Measurements from ENCODE around the gene FUT7. TPM values are rescaled to one million over a fixed set of nuclear protein-coding genes. Genes with fewer than 3 reads are reported as not detected.

FUT7 gene
- total and polyA plus RNA-seq, 2 of the 13 experiments (the other 11 are each of a cell fraction or from before 2014, with no cell fraction given): 0.05 TPM; not detected in 1

- no peak for TF ChIP-seq HNF1A (IDR thresholded peaks at IDR 0.05; ENCODE audit: low read depth)
- no peak for TF ChIP-seq HNF1A (CRISPR knock-in tag; IDR thresholded peaks at IDR 0.05; ENCODE audit: borderline replicate concordance)
- no peak; the same call in none of the 2 replicates for TF ChIP-seq ZBTB7A (CRISPR knock-in tag; IDR thresholded peaks at IDR 0.05)
- no peak for TF ChIP-seq CENPX (CRISPR knock-in tag; IDR thresholded peaks at IDR 0.05)
- TF ChIP-seq ZNF362 (CRISPR knock-in tag; IDR thresholded peaks at IDR 0.05; ENCODE audit: borderline replicate concordance): peak; percentile 53; the same call in 1 of the 2 replicates
- TF ChIP-seq STAT6 (CRISPR knock-in tag; IDR thresholded peaks at IDR 0.05; ENCODE audit: borderline replicate concordance): no peak
- TF ChIP-seq AFF4 (CRISPR knock-in tag; IDR thresholded peaks at IDR 0.05): no peak
- no peak for TF ChIP-seq TERF1 (CRISPR knock-in tag; IDR thresholded peaks at IDR 0.05)
- no peak for TF ChIP-seq BRCA1 (CRISPR knock-in tag; IDR thresholded peaks at IDR 0.05)
- no peak for TF ChIP-seq ZNF460 (CRISPR knock-in tag; IDR thresholded peaks at IDR 0.05; ENCODE audit: borderline replicate concordance)
- peak; percentile 72; the same call in 1 of the 2 replicates for TF ChIP-seq ZSCAN31 (CRISPR knock-in tag; IDR thresholded peaks at IDR 0.05; ENCODE audit: low read depth)
- peak; percentile 23; the same call in 1 of the 2 replicates for TF ChIP-seq NFYB (CRISPR knock-in tag; IDR thresholded peaks at IDR 0.05)
- no peak for TF ChIP-seq JUN (CRISPR knock-in tag; IDR thresholded peaks at IDR 0.05)
- TF ChIP-seq ZNF652 (CRISPR knock-in tag; IDR thresholded peaks at IDR 0.05; ENCODE audit: borderline replicate concordance, low read depth): no peak
Measured at GRCh38 chr9:137055385-137056364, 23.8 kb upstream of the FUT7 start (continued).
